Measurements from ENCODE around the gene RRAGD. TPM values are rescaled to one million over a fixed set of nuclear protein-coding genes. Genes with fewer than 3 reads are reported as not detected.

Gene RRAGD
- total and polyA plus RNA-seq, 2 experiments from 2014 or later, result 11.8 to 28.1 TPM

DNA sequence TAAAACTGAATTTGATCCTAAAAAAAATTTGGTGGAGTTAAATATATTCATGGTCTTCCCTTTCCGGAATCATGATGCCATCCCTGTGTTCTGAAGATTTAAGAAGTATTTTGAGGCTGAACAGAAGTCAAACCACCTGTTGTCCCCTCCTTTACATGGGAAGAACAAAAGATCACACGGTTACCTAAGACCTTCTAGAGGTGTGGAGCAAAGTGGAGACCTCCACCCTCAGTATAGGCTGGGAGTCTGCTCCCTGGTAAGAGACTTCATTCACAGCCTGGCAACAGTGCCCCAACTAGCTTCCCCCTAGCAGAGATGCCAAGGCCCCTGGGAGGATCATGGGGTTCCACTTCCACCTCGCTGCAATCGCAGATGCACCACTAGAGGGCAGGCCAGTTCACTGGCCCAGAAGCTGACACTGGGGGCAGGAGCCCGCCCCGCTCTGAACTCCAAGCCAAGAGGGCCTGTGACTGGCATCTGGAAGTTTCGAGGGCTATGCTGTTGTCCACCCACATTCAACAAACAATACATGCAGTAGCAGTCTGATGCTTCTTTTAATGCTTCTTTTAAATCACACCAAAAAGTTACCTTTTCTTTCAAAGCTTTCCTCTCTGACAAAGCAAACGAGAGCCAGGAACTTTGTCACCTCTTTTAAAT, 40.1 kb downstream of the RRAGD start:
- no peaks in the 10 kb centered on the region for H4K20me1 ChIP-seq (ENCODE audit: insufficient read depth, poor library complexity, severe bottlenecking)
- H3K4me1 ChIP-seq (ENCODE audit: insufficient read depth), result peaks cover 4% of the 10 kb centered on the region
- 42% methylated on average over 8 of the region's 8 CpGs for WGBS (ENCODE audit: low lambda C conversion rate, missing lambda C conversion rate)
- DNase-seq (ENCODE audit: low spot score), result peak; percentile 81
- H3K36me3 ChIP-seq (replicated peaks; ENCODE audit: insufficient read depth, low read depth), result no peaks in the 10 kb centered on the region
- no peak overlapping the region for H3K4me3 ChIP-seq
- TF ChIP-seq, protein P1, sequence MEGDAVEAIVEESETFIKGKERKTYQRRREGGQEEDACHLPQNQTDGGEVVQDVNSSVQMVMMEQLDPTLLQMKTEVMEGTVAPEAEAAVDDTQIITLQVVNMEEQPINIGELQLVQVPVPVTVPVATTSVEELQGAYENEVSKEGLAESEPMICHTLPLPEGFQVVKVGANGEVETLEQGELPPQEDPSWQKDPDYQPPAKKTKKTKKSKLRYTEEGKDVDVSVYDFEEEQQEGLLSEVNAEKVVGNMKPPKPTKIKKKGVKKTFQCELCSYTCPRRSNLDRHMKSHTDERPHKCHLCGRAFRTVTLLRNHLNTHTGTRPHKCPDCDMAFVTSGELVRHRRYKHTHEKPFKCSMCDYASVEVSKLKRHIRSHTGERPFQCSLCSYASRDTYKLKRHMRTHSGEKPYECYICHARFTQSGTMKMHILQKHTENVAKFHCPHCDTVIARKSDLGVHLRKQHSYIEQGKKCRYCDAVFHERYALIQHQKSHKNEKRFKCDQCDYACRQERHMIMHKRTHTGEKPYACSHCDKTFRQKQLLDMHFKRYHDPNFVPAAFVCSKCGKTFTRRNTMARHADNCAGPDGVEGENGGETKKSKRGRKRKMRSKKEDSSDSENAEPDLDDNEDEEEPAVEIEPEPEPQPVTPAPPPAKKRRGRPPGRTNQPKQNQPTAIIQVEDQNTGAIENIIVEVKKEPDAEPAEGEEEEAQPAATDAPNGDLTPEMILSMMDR (IDR thresholded peaks at IDR 0.05; ENCODE audit: poor library complexity), result peak; percentile 86
- TF ChIP-seq EZH2phosphoT487 (IDR thresholded peaks at IDR 0.05; ENCODE audit: low read depth, severe bottlenecking, unreplicated experiment), result no peak
- H3K27ac ChIP-seq, result no peak overlapping the region
- H3K4me2 ChIP-seq, result peak overlapping the region; percentile 32
- H3K27me3 ChIP-seq, result no peaks in the 10 kb centered on the region
- H2AFZ ChIP-seq, result no peak overlapping the region
- no peaks in the 10 kb centered on the region for H3K79me2 ChIP-seq
- H3K9me2 ChIP-seq (replicated peaks; ENCODE audit: insufficient read depth), result no peaks in the 10 kb centered on the region
- no peaks in the 10 kb centered on the region for H3K9me3 ChIP-seq (ENCODE audit: low read depth)

DNA sequence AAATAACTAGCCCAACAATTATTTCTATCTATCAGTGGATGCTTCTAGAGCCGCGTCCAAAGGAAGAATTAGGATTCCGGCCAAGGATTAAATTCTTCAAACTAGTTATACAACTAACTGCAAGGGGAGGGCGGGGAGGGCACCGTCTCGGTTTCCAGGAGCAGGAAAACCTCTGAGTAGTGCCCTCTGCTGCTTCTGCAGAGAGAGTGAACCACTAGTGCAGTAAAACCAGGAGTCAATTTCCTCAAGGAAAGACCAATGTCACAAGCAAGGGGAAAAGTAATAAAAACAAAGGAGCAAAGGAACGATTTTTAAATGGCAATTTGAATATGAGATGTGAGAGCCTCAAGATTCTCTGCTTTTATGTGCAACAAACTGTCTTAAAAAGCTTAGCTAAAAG, 43.1 kb downstream of the RRAGD start:
- Histone ChIP-seq H3K4me3 (no peak overlapping the region), H4K20me1 (ENCODE audit: insufficient read depth, poor library complexity, severe bottlenecking) (no peaks in the 10 kb centered on the region), H3K4me1 (ENCODE audit: insufficient read depth) (no peaks in the 10 kb centered on the region), H3K27ac (no peak overlapping the region), H3K79me2 (no peaks in the 10 kb centered on the region), H2AFZ (no peak overlapping the region), H3K4me2 (no peak overlapping the region), H3K9me2 (replicated peaks; ENCODE audit: insufficient read depth) (no peaks in the 10 kb centered on the region), H3K27me3 (no peaks in the 10 kb centered on the region), H3K9me3 (ENCODE audit: low read depth) (no peaks in the 10 kb centered on the region), H3K36me3 (replicated peaks; ENCODE audit: insufficient read depth, low read depth) (no peaks in the 10 kb centered on the region)
- DNase-seq (ENCODE audit: low spot score), result peak; percentile 65
- 24% methylated on average over 7 of the region's 7 CpGs for WGBS (ENCODE audit: low lambda C conversion rate, missing lambda C conversion rate)
- TF ChIP-seq, protein P1 (IDR thresholded peaks at IDR 0.05; ENCODE audit: poor library complexity), result peak; percentile 56
- TF ChIP-seq EZH2 (IDR thresholded peaks at IDR 0.05; ENCODE audit: borderline replicate concordance) (no peak), EZH2phosphoT487 (IDR thresholded peaks at IDR 0.05; ENCODE audit: low read depth, severe bottlenecking, unreplicated experiment) (no peak)

DNA sequence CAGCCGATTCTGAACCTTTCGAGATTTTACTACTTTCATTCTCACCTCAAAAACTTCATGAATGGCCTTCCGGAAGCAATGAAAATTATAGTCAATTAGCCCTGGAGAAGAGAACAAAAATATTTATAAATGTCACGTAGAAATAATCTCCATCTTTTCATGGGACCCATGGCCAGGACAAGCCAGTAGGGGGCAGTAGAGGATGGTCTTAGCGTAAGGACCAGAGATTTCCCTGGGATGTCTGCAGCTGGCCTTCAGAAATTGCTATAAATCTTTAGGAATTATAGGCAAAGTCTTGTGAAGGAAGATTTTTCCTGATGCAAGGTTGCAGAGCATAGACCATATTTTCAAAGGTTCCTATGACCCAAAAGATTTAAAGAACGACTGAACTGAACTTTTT, 44.0 kb downstream of the RRAGD start:
- Histone ChIP-seq H2AFZ (no peak overlapping the region), H3K4me1 (ENCODE audit: insufficient read depth) (no peaks in the 10 kb centered on the region), H3K9me2 (replicated peaks; ENCODE audit: insufficient read depth) (no peaks in the 10 kb centered on the region), H3K36me3 (replicated peaks; ENCODE audit: insufficient read depth, low read depth) (no peaks in the 10 kb centered on the region), H3K9me3 (ENCODE audit: low read depth) (no peaks in the 10 kb centered on the region), H3K4me3 (no peak overlapping the region), H3K27ac (no peak overlapping the region), H4K20me1 (ENCODE audit: insufficient read depth, poor library complexity, severe bottlenecking) (no peaks in the 10 kb centered on the region), H3K27me3 (no peaks in the 10 kb centered on the region), H3K79me2 (no peaks in the 10 kb centered on the region), H3K4me2 (no peak overlapping the region)
- TF ChIP-seq, protein P1 (IDR thresholded peaks at IDR 0.05; ENCODE audit: poor library complexity), result peak; percentile 82
- no peak for TF ChIP-seq EZH2 (IDR thresholded peaks at IDR 0.05; ENCODE audit: borderline replicate concordance)
- DNase-seq (ENCODE audit: low spot score), result peak; percentile 85
- WGBS (ENCODE audit: low lambda C conversion rate, missing lambda C conversion rate), result 21% methylated on average over 6 of the region's 6 CpGs

DNA sequence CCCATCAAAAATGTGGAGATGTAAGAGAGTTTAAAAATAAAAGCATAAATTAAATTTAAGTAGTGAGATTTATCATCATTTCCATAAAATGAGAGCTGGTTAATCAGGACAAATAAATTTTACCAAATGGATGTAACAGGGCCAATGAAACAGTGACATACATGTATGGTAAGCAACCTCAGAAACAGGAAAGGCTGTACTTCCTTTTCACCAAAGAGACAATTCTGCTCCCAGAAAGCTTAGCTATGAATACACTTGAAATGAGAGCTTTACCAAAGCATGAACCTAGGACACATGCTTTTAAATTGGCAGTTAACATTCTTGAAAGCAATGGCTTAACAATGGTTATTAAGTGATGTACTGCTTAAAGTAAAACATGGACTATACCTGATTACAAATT, 47.5 kb downstream of the RRAGD start:
- TF ChIP-seq, protein P1 (IDR thresholded peaks at IDR 0.05; ENCODE audit: poor library complexity), result no peak
- TF ChIP-seq EZH2 (IDR thresholded peaks at IDR 0.05; ENCODE audit: borderline replicate concordance), result no peak
- no peak for TF ChIP-seq EZH2phosphoT487 (IDR thresholded peaks at IDR 0.05; ENCODE audit: low read depth, severe bottlenecking, unreplicated experiment)

More for the DNA sequence above, 47.5 kb downstream of the RRAGD start:
- H3K27me3 ChIP-seq, result no peaks in the 10 kb centered on the region
- no peak overlapping the region for H3K27ac ChIP-seq
- H3K4me3 ChIP-seq, result no peak overlapping the region
- no peaks in the 10 kb centered on the region for H3K9me2 ChIP-seq (replicated peaks; ENCODE audit: insufficient read depth)
- no peaks in the 10 kb centered on the region for H4K20me1 ChIP-seq (ENCODE audit: insufficient read depth, poor library complexity, severe bottlenecking)
- H3K36me3 ChIP-seq (replicated peaks; ENCODE audit: insufficient read depth, low read depth), result no peaks in the 10 kb centered on the region
- no peak overlapping the region for H3K4me2 ChIP-seq
- H3K4me1 ChIP-seq (ENCODE audit: insufficient read depth), result no peaks in the 10 kb centered on the region
- DNase-seq (ENCODE audit: low spot score), result no peak
- H3K79me2 ChIP-seq, result no peaks in the 10 kb centered on the region
- no peaks in the 10 kb centered on the region for H3K9me3 ChIP-seq (ENCODE audit: low read depth)
- H2AFZ ChIP-seq, result no peak overlapping the region

All from hepatocyte (in vitro differentiated cells).